ENCODE results near the gene CMTM5.

DNA sequence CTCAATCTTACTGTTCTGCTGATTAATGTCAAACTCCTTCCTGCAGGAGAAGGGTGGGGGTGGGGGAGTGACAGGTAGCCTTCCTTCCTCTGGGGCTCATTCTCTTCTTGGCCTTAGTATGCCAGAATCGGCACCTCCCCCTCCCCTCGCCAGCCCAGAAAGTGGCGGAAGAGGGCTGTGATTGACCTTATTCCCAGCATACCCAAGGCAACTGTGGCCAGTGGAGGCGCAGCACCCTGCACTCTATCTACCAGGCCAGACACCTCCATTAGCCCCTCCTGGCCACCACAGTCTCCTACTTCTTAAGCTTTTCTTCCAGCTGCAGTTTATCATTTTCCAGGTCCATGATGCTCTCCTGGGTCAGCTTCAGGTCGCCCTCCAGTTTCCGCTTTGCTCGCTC lies 15.8 kb downstream of the CMTM5 start:
- TF ChIP-seq, protein P1, sequence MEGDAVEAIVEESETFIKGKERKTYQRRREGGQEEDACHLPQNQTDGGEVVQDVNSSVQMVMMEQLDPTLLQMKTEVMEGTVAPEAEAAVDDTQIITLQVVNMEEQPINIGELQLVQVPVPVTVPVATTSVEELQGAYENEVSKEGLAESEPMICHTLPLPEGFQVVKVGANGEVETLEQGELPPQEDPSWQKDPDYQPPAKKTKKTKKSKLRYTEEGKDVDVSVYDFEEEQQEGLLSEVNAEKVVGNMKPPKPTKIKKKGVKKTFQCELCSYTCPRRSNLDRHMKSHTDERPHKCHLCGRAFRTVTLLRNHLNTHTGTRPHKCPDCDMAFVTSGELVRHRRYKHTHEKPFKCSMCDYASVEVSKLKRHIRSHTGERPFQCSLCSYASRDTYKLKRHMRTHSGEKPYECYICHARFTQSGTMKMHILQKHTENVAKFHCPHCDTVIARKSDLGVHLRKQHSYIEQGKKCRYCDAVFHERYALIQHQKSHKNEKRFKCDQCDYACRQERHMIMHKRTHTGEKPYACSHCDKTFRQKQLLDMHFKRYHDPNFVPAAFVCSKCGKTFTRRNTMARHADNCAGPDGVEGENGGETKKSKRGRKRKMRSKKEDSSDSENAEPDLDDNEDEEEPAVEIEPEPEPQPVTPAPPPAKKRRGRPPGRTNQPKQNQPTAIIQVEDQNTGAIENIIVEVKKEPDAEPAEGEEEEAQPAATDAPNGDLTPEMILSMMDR (conservative IDR thresholded peaks at IDR 0.05): no peak
- TF ChIP-seq ZFX (IDR thresholded peaks at IDR 0.05): no peak
